HEK293 (cell line): Measurements from ENCODE around the gene TLR2.

Experiments used
- CTCF ChIA-PET: fragments of 350-600 bp; formaldehyde crosslinking; extraction: SDS; loops from one replicate; lab custom pipeline; 2021; ENCODE audit warnings: antibody characterized with exemption; lab: Yijun Ruan, JAX
- POLR2A ChIA-PET: fragments of 300-600 bp; formaldehyde crosslinking; extraction: SDS; loops from one replicate; lab custom pipeline; 2020; ENCODE audit warnings: antibody characterized with exemption, inconsistent platforms; lab: Yijun Ruan, JAX
- H3K27ac ChIP-seq: fragments of 200-500 bp; sonication (Bioruptor generic); 2 replicates; pipeline ENCODE4 v1.5.1; 2014; ENCODE audit warnings: low read depth, low read length, control low read depth, inconsistent platforms; ENCODE audit errors: extremely low read depth
- H3K36me3 ChIP-seq, 2 experiments: fragments of 200-500 bp in 1 of 2; sonication (Bioruptor generic) in 1 of 2; 1 replicate in 1 of 2; 2 replicates in 1 of 2; pipeline ENCODE4 v1.5.1; 2014 to 2017; ENCODE audit warnings: inconsistent platforms in 2 of 2, low read length in 2 of 2; ENCODE audit not compliant: control insufficient read depth in 2 of 2, insufficient read depth in 1 of 2
- H3K4me1 ChIP-seq: fragments of 200-500 bp; sonication (Bioruptor generic); 2 replicates; pipeline ENCODE4 v1.5.1; 2014; ENCODE audit warnings: mild to moderate bottlenecking, low read length, inconsistent platforms; ENCODE audit not compliant: control insufficient read depth, insufficient read depth
- H3K4me3 ChIP-seq: 2 replicates; pipeline ENCODE4 v1.5.1; 2011; ENCODE audit warnings: low read depth, mild to moderate bottlenecking, control low read depth, low read length, moderate library complexity
- H3K9me3 ChIP-seq: fragments of 200-500 bp; sonication (Bioruptor generic); 2 replicates; pipeline ENCODE4 v1.5.1; 2014; ENCODE audit warnings: low read depth, low read length, inconsistent platforms; ENCODE audit not compliant: control insufficient read depth, insufficient read depth
- BCL11A ChIP-seq: fragments of 450-650 bp; formaldehyde crosslinking; IDR thresholded peaks from 2 replicates; pipeline ENCODE4 v1.5.1; 2016; ENCODE audit warnings: low read depth, missing biosample characterization, missing genetic modification characterization
- GLI4 ChIP-seq: fragments of 450-650 bp; formaldehyde crosslinking; IDR thresholded peaks from 2 replicates; pipeline ENCODE4 v1.5.1; 2016; ENCODE audit warnings: missing biosample characterization, missing genetic modification characterization
- HOXD13 ChIP-seq: sonication (generic); formaldehyde crosslinking; IDR thresholded peaks from 2 replicates; pipeline ENCODE4 v1.8.0; 2022; ENCODE audit warnings: missing genetic modification reagents, borderline replicate concordance
- PRDM4 ChIP-seq: fragments of 450-650 bp; formaldehyde crosslinking; IDR thresholded peaks from 2 replicates; pipeline ENCODE4 v1.5.1; 2017; ENCODE audit warnings: missing biosample characterization, missing genetic modification characterization
- SP3 ChIP-seq: fragments of 450-650 bp; formaldehyde crosslinking; IDR thresholded peaks from 2 replicates; pipeline ENCODE4 v1.5.1; 2016; ENCODE audit warnings: missing biosample characterization, missing genetic modification characterization
- SP7 ChIP-seq: fragments of 450-650 bp; formaldehyde crosslinking; IDR thresholded peaks from 2 replicates; pipeline ENCODE4 v1.5.1; 2016; ENCODE audit warnings: missing biosample characterization, missing genetic modification characterization
- TCF7L2 ChIP-seq: IDR thresholded peaks from 2 replicates; pipeline ENCODE4 v1.6.1; 2011; ENCODE audit warnings: low read depth, mild to moderate bottlenecking, inconsistent platforms, low read length, moderate library complexity, borderline replicate concordance
- ZBTB17 ChIP-seq: fragments of 450-650 bp; formaldehyde crosslinking; IDR thresholded peaks from 2 replicates; pipeline ENCODE4 v1.5.1; 2016; ENCODE audit warnings: missing biosample characterization, missing genetic modification characterization
- ZBTB48 ChIP-seq: fragments of 450-650 bp; formaldehyde crosslinking; IDR thresholded peaks from 2 replicates; pipeline ENCODE4 v1.5.1; 2016; ENCODE audit warnings: missing biosample characterization, missing genetic modification characterization
- ZFP41 ChIP-seq: fragments of 450-650 bp; formaldehyde crosslinking; IDR thresholded peaks from 2 replicates; pipeline ENCODE4 v1.5.1; 2016; ENCODE audit warnings: missing biosample characterization, missing genetic modification characterization, borderline replicate concordance
- ZIC2 ChIP-seq: fragments of 450-650 bp; formaldehyde crosslinking; IDR thresholded peaks from 2 replicates; pipeline ENCODE4 v1.5.1; 2016; ENCODE audit warnings: missing biosample characterization, missing genetic modification characterization
- ZNF114 ChIP-seq: fragments of 450-650 bp; formaldehyde crosslinking; IDR thresholded peaks from 2 replicates; pipeline ENCODE4 v1.5.0; 2017; ENCODE audit warnings: missing biosample characterization, missing genetic modification characterization
- ZNF302 ChIP-seq: fragments of 450-650 bp; formaldehyde crosslinking; IDR thresholded peaks from 2 replicates; pipeline ENCODE4 v1.5.1; 2016; ENCODE audit warnings: missing biosample characterization, missing genetic modification characterization, low read depth
- ZNF311 ChIP-seq: fragments of 450-650 bp; formaldehyde crosslinking; IDR thresholded peaks from 2 replicates; pipeline ENCODE4 v1.5.1; 2017; ENCODE audit warnings: missing biosample characterization, missing genetic modification characterization, borderline replicate concordance
- ZNF335 ChIP-seq: fragments of 450-650 bp; formaldehyde crosslinking; conservative IDR thresholded peaks from 2 replicates; pipeline ENCODE4 v1.5.1; 2016; ENCODE audit warnings: missing biosample characterization, missing genetic modification characterization
- ZNF341 ChIP-seq: fragments of 450-650 bp; formaldehyde crosslinking; IDR thresholded peaks from 2 replicates; pipeline ENCODE4; 2016; ENCODE audit warnings: low read depth, missing biosample characterization, missing genetic modification characterization
- ZNF514 ChIP-seq: fragments of 450-650 bp; formaldehyde crosslinking; IDR thresholded peaks from 2 replicates; pipeline ENCODE4 v1.5.1; 2016; ENCODE audit warnings: missing biosample characterization, missing genetic modification characterization
- ZNF76 ChIP-seq: fragments of 450-650 bp; formaldehyde crosslinking; IDR thresholded peaks from 2 replicates; pipeline ENCODE4; 2016; ENCODE audit warnings: low read depth, missing biosample characterization, missing genetic modification characterization, borderline replicate concordance
- ZNF791 ChIP-seq: fragments of 450-650 bp; formaldehyde crosslinking; IDR thresholded peaks from 2 replicates; pipeline ENCODE4 v1.5.1; 2016; ENCODE audit warnings: missing biosample characterization, missing genetic modification characterization
- ZNF792 ChIP-seq: fragments of 450-650 bp; formaldehyde crosslinking; IDR thresholded peaks from 2 replicates; pipeline ENCODE4 v1.5.1; 2016; ENCODE audit warnings: missing biosample characterization, missing genetic modification characterization
- ZNF830 ChIP-seq: fragments of 450-650 bp; IDR thresholded peaks from 2 replicates; pipeline ENCODE4 v1.5.0; 2018; ENCODE audit warnings: missing biosample characterization, missing genetic modification characterization, low read depth, mild to moderate bottlenecking, moderate library complexity
- TF ChIP-seq, protein P1 (sequence below): fragments of 450-650 bp; formaldehyde crosslinking; IDR thresholded peaks from 2 replicates; pipeline ENCODE4 v1.5.1; 2017; ENCODE audit warnings: missing biosample characterization, missing genetic modification characterization
- TF ChIP-seq, protein P2 (sequence below): fragments of 450-650 bp; formaldehyde crosslinking; IDR thresholded peaks from 2 replicates; pipeline ENCODE4 v1.5.1; 2016; ENCODE audit warnings: missing biosample characterization, missing genetic modification characterization

The TLR2 gene

DNA sequence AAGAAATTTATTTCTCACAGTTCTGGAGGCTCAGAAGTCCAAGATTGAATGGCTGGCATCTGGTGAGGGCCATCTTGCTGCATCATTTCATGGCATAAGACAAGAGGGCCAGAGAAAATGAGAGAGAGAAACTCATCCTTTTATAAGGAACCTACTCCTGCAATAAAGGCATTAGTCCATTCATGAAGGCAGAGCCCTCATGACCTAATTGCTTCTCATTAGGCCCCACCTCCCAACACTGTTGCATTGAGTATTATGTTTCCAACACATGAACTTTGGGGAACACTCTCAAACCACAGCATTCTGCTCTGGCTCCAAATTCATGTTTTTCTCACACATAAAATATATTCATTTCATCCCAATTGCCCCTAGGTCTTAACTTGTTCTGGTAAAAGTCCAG lies 61.6 kb downstream of the TLR2 start:
- no peaks in the 10 kb centered on the region for H3K9me3 ChIP-seq
- TF ChIP-seq, protein P1, sequence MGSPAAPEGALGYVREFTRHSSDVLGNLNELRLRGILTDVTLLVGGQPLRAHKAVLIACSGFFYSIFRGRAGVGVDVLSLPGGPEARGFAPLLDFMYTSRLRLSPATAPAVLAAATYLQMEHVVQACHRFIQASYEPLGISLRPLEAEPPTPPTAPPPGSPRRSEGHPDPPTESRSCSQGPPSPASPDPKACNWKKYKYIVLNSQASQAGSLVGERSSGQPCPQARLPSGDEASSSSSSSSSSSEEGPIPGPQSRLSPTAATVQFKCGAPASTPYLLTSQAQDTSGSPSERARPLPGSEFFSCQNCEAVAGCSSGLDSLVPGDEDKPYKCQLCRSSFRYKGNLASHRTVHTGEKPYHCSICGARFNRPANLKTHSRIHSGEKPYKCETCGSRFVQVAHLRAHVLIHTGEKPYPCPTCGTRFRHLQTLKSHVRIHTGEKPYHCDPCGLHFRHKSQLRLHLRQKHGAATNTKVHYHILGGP (tag by site-specific recombination) = no peak
- TF ChIP-seq ZNF792 = no peak
- TF ChIP-seq TCF7L2 = no peak
- TF ChIP-seq ZNF514 (tag by site-specific recombination) = no peak
- no peak for TF ChIP-seq HOXD13 (CRISPR knock-in tag)
- ChIA-PET POLR2A (no interaction called here), CTCF (no interaction called here)
- H3K36me3 ChIP-seq = no peaks in the 10 kb centered on the region
- no peak overlapping the region for H3K4me3 ChIP-seq
- H3K4me1 ChIP-seq = no peaks in the 10 kb centered on the region
- H3K27ac ChIP-seq = no peak overlapping the region

- Histone ChIP-seq H3K9me3 (no peaks in the 10 kb centered on the region), H3K4me1 (no peaks in the 10 kb centered on the region), H3K4me3 (no peak overlapping the region), H3K36me3 (no peaks in the 10 kb centered on the region), H3K27ac (no peak overlapping the region)
- CTCF ChIA-PET = no interaction called here
- POLR2A ChIA-PET = no interaction called here
- TF ChIP-seq PRDM4 = no peak
- no peak for TF ChIP-seq ZBTB17
- no peak for TF ChIP-seq ZFP41 (tag by site-specific recombination)
- TF ChIP-seq ZNF114 = no peak
Observed at GRCh38 chr4:153747406-153747955, 63.4 kb downstream of the TLR2 start.

DNA sequence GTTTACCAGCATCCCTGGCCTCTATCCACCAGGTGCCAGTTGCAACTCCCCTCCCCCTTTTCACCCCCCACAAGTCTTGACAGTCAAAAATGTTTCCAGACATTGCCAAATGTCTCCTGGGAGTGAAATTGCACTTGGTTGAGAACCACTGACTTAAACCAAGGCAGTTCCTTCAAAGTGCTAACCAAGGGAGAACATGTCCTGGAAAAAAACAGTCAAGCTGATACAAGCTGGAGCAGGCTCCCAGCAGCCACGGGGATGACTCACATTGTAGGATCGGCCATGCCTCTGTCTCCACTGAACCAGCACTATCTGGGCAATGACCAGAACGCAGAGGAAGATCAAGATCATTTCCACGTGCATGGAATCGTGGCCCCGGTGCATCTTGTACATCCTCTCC lies 64.3 kb downstream of the TLR2 start:
- POLR2A ChIA-PET = no interaction called here
- Histone ChIP-seq H3K4me1 (no peaks in the 10 kb centered on the region), H3K27ac (no peak overlapping the region), H3K4me3 (no peak overlapping the region), H3K9me3 (no peaks in the 10 kb centered on the region), H3K36me3 (no peaks in the 10 kb centered on the region)
- CTCF ChIA-PET = interaction anchor here (0.7 to 1.3 kb wide), 2 partner anchors 22 to 134 kb away, joined by 3 read pairs; no protein-coding TSS in a partner anchor
- TF ChIP-seq ZNF514 (tag by site-specific recombination) (no peak), SP7 (tag by site-specific recombination) (no peak), ZNF335 (tag by site-specific recombination) (no peak), ZNF311 (tag by site-specific recombination) (no peak), ZIC2 (tag by site-specific recombination) (no peak), SP3 (tag by site-specific recombination) (no peak), ZNF302 (no peak), ZNF830 (tag by site-specific recombination) (no peak), GLI4 (tag by site-specific recombination) (no peak), ZNF76 (tag by site-specific recombination) (no peak), ZNF341 (no peak), BCL11A (no peak), ZBTB48 (tag by site-specific recombination) (no peak), ZNF791 (tag by site-specific recombination) (no peak)
- TF ChIP-seq, protein P2, sequence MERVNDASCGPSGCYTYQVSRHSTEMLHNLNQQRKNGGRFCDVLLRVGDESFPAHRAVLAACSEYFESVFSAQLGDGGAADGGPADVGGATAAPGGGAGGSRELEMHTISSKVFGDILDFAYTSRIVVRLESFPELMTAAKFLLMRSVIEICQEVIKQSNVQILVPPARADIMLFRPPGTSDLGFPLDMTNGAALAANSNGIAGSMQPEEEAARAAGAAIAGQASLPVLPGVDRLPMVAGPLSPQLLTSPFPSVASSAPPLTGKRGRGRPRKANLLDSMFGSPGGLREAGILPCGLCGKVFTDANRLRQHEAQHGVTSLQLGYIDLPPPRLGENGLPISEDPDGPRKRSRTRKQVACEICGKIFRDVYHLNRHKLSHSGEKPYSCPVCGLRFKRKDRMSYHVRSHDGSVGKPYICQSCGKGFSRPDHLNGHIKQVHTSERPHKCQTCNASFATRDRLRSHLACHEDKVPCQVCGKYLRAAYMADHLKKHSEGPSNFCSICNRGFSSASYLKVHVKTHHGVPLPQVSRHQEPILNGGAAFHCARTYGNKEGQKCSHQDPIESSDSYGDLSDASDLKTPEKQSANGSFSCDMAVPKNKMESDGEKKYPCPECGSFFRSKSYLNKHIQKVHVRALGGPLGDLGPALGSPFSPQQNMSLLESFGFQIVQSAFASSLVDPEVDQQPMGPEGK (tag by site-specific recombination) = no peak
